HEK293 (cell line): ENCODE results near the gene SH3RF1.
A peak's percentile ranks its signal among the peaks of the same experiment; 100 is the strongest.

Source experiments
- CTCF ChIA-PET: fragments of 350-600 bp; formaldehyde crosslinking; extraction: SDS; loops from one replicate; lab custom pipeline; 2021; ENCODE audit warnings: antibody characterized with exemption; lab: Yijun Ruan, JAX
- POLR2A ChIA-PET: fragments of 300-600 bp; formaldehyde crosslinking; extraction: SDS; loops from one replicate; lab custom pipeline; 2020; ENCODE audit warnings: antibody characterized with exemption, inconsistent platforms; lab: Yijun Ruan, JAX
- H3K27ac ChIP-seq: fragments of 200-500 bp; sonication (Bioruptor generic); 2 replicates; pipeline ENCODE4 v1.5.1; 2014; ENCODE audit warnings: low read depth, low read length, control low read depth, inconsistent platforms; ENCODE audit errors: extremely low read depth
- H3K36me3 ChIP-seq, 2 experiments: fragments of 200-500 bp in 1 of 2; sonication (Bioruptor generic) in 1 of 2; 1 replicate in 1 of 2; 2 replicates in 1 of 2; pipeline ENCODE4 v1.5.1; 2014 to 2017; ENCODE audit warnings: inconsistent platforms in 2 of 2, low read length in 2 of 2; ENCODE audit not compliant: control insufficient read depth in 2 of 2, insufficient read depth in 1 of 2
- H3K4me1 ChIP-seq: fragments of 200-500 bp; sonication (Bioruptor generic); 2 replicates; pipeline ENCODE4 v1.5.1; 2014; ENCODE audit warnings: mild to moderate bottlenecking, low read length, inconsistent platforms; ENCODE audit not compliant: control insufficient read depth, insufficient read depth
- H3K4me3 ChIP-seq: 2 replicates; pipeline ENCODE4 v1.5.1; 2011; ENCODE audit warnings: low read depth, mild to moderate bottlenecking, control low read depth, low read length, moderate library complexity
- H3K9me3 ChIP-seq: fragments of 200-500 bp; sonication (Bioruptor generic); 2 replicates; pipeline ENCODE4 v1.5.1; 2014; ENCODE audit warnings: low read depth, low read length, inconsistent platforms; ENCODE audit not compliant: control insufficient read depth, insufficient read depth
- HOXC10 ChIP-seq: sonication (generic); formaldehyde crosslinking; IDR thresholded peaks from 2 replicates; pipeline ENCODE4 v1.8.1; 2023; ENCODE audit warnings: mild to moderate bottlenecking, missing genetic modification reagents
- SP7 ChIP-seq: fragments of 450-650 bp; formaldehyde crosslinking; IDR thresholded peaks from 2 replicates; pipeline ENCODE4 v1.5.1; 2016; ENCODE audit warnings: missing biosample characterization, missing genetic modification characterization
- ZBTB20 ChIP-seq: fragments of 450-650 bp; formaldehyde crosslinking; IDR thresholded peaks from 2 replicates; pipeline ENCODE4 v1.5.1; 2016; ENCODE audit warnings: missing biosample characterization, missing genetic modification characterization
- ZBTB48 ChIP-seq: fragments of 450-650 bp; formaldehyde crosslinking; IDR thresholded peaks from 2 replicates; pipeline ENCODE4 v1.5.1; 2016; ENCODE audit warnings: missing biosample characterization, missing genetic modification characterization
- ZNF132 ChIP-seq: fragments of 450-650 bp; formaldehyde crosslinking; IDR thresholded peaks from 2 replicates; pipeline ENCODE4 v1.5.1; 2017; ENCODE audit warnings: missing biosample characterization, missing genetic modification characterization, borderline replicate concordance
- ZNF274 ChIP-seq, 2 experiments: fragments of 200-500 bp in 1 of 2; fragments of 450-650 bp in 1 of 2; sonication (Bioruptor generic) in 1 of 2; formaldehyde crosslinking in 1 of 2; IDR thresholded peaks; 2 replicates each; pipeline versions ENCODE4 v1.5.1 to v1.6.1; 2014 to 2016; ENCODE audit warnings: borderline replicate concordance in 1 of 2, inconsistent platforms in 1 of 2, low read length in 1 of 2, missing biosample characterization in 1 of 2, missing genetic modification characterization in 1 of 2
- ZNF621 ChIP-seq: fragments of 450-650 bp; formaldehyde crosslinking; IDR thresholded peaks from 2 replicates; pipeline ENCODE4 v1.5.1; 2017; ENCODE audit warnings: missing biosample characterization, missing genetic modification characterization
- ZNF623 ChIP-seq: fragments of 450-650 bp; formaldehyde crosslinking; IDR thresholded peaks from 2 replicates; pipeline ENCODE4 v1.5.1; 2016; ENCODE audit warnings: missing biosample characterization, missing genetic modification characterization
- ZNF664 ChIP-seq: fragments of 450-650 bp; formaldehyde crosslinking; IDR thresholded peaks from 2 replicates; pipeline ENCODE4 v1.5.1; 2016; ENCODE audit warnings: missing biosample characterization, missing genetic modification characterization
- TF ChIP-seq, protein P1 (sequence below): fragments of 450-650 bp; formaldehyde crosslinking; IDR thresholded peaks from 2 replicates; pipeline ENCODE4 v1.5.1; 2017; ENCODE audit warnings: missing biosample characterization, missing genetic modification characterization
- TF ChIP-seq, protein P2 (sequence below): fragments of 450-650 bp; formaldehyde crosslinking; IDR thresholded peaks from 2 replicates; pipeline ENCODE4 v1.5.1; 2017; ENCODE audit warnings: missing biosample characterization, missing genetic modification characterization
- TF ChIP-seq, protein P3 (sequence below): fragments of 450-650 bp; formaldehyde crosslinking; IDR thresholded peaks from 2 replicates; pipeline ENCODE4 v1.5.1; 2016; ENCODE audit warnings: missing biosample characterization, missing genetic modification characterization
- TF ChIP-seq, protein P4 (sequence below): fragments of 450-650 bp; formaldehyde crosslinking; IDR thresholded peaks from 2 replicates; pipeline ENCODE4 v1.5.1; 2017; ENCODE audit warnings: missing biosample characterization, missing genetic modification characterization
- TF ChIP-seq, protein P5 (sequence below): fragments of 450-650 bp; formaldehyde crosslinking; conservative IDR thresholded peaks from 2 replicates; pipeline ENCODE4 v1.5.1; 2016; ENCODE audit warnings: low read depth, missing biosample characterization, missing genetic modification characterization
- TF ChIP-seq, protein P6 (sequence below): fragments of 450-650 bp; formaldehyde crosslinking; IDR thresholded peaks from 2 replicates; pipeline ENCODE4 v1.5.1; 2016; ENCODE audit warnings: missing biosample characterization, missing genetic modification characterization

Gene SH3RF1

DNA sequence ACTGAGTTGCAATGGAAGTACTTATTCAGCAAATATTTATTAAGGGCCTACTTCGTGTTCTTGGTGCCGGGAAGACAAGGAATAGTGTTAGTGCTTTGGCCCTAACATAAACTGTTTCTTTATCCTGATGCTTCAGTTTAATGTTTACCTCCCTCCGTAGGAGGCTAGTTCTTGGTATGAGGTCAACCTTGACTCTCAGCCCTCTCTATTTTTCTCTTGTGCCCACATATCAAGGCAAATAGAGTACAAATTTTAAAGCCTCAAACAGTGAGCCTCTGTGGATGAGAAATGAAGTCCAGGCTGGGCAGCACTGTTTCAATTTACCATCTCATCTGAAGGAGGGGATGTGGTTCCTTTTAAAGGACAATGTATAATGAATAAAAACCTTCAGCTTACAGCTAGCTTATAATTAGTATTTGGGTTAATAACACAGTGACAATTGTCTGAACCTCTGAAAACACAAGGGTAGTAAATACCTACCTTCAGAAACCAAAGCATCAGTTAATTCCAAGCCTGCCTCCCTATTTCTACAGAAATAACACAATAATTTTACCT lies 68.5 kb downstream of the SH3RF1 start:
- Histone ChIP-seq H3K36me3 (no peaks in the 10 kb centered on the region), H3K9me3 (no peaks in the 10 kb centered on the region), H3K4me3 (no peak overlapping the region), H3K4me1 (peaks cover 28% of the 10 kb centered on the region), H3K27ac (no peak overlapping the region)
- ChIA-PET CTCF (interaction anchor here (0.6 to 0.7 kb wide), 2 partner anchors 344 to 1967 kb away, joined by 3 to 4 read pairs; no protein-coding TSS in a partner anchor), POLR2A (interaction anchor here (1.5 kb wide), 1 partner anchor 53 kb away, joined by 3 read pairs; no protein-coding TSS in a partner anchor)
- TF ChIP-seq ZNF274 (IDR thresholded peaks at IDR 0.05; ENCODE audit: low read length) = no peak
- TF ChIP-seq ZNF274 (tag by site-specific recombination; IDR thresholded peaks at IDR 0.05; ENCODE audit: borderline replicate concordance) = no peak
- TF ChIP-seq SP7 (tag by site-specific recombination) = peak; percentile 52

DNA sequence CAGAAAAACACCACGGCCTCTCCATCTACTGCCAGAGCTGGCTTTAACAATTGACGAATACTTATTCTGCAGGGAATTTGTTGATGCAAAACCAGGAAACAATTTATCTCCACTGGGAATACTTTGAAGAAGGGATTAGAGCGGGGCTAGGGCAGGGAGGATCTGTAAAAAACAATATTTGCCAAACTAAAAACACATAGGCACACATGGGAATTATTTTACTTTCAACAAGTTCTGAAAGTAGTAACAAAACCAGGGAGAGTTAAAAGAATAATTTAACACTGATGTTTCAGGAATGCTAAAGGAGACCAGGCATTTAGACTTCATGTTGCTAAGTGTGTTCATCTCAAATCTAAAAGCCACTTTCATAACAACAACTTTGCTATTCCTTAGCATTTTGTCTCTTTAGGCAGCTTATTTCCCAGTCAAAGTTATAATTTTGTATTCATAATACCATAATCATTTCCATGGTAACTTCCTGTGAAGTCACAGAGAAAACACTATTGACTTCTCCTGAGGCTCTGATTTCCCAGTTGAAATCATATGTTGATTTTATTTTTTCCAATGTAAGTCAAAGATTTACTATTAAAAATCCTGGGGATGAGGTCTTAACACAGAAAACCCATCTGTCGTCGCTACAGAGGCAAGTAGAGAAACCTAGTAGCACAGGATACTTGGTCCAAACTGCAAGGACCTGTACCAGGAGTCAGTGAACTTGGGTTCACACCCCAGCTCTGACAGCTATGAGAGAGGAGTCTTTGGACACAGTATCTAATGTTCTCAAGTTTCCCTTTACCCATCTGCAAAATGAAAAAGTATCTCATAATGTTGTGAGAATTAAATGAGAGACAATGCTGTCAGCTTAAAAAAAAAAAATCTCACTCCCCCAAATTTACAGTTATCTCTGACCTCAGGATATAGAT lies 69.3 kb downstream of the SH3RF1 start:
- peaks cover 28% of the 10 kb centered on the region for H3K4me1 ChIP-seq
- H3K27ac ChIP-seq = no peak overlapping the region
- ChIA-PET POLR2A (no interaction called here), CTCF (interaction anchor here (0.7 kb wide), 1 partner anchor 1967 kb away, joined by 3 read pairs; no protein-coding TSS in a partner anchor)
- H3K36me3 ChIP-seq = no peaks in the 10 kb centered on the region
- H3K9me3 ChIP-seq = no peaks in the 10 kb centered on the region
- TF ChIP-seq ZNF132 (tag by site-specific recombination) (no peak), ZNF623 (tag by site-specific recombination) (no peak), HOXC10 (CRISPR knock-in tag) (no peak), ZNF621 (tag by site-specific recombination) (no peak), ZNF664 (peak; percentile 34; the same call in 1 of the 2 replicates), ZBTB48 (no peak), ZBTB20 (tag by site-specific recombination) (no peak)
- TF ChIP-seq, protein P1, sequence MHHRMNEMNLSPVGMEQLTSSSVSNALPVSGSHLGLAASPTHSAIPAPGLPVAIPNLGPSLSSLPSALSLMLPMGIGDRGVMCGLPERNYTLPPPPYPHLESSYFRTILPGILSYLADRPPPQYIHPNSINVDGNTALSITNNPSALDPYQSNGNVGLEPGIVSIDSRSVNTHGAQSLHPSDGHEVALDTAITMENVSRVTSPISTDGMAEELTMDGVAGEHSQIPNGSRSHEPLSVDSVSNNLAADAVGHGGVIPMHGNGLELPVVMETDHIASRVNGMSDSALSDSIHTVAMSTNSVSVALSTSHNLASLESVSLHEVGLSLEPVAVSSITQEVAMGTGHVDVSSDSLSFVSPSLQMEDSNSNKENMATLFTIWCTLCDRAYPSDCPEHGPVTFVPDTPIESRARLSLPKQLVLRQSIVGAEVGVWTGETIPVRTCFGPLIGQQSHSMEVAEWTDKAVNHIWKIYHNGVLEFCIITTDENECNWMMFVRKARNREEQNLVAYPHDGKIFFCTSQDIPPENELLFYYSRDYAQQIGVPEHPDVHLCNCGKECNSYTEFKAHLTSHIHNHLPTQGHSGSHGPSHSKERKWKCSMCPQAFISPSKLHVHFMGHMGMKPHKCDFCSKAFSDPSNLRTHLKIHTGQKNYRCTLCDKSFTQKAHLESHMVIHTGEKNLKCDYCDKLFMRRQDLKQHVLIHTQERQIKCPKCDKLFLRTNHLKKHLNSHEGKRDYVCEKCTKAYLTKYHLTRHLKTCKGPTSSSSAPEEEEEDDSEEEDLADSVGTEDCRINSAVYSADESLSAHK (tag by site-specific recombination) = no peak
- TF ChIP-seq, protein P2, sequence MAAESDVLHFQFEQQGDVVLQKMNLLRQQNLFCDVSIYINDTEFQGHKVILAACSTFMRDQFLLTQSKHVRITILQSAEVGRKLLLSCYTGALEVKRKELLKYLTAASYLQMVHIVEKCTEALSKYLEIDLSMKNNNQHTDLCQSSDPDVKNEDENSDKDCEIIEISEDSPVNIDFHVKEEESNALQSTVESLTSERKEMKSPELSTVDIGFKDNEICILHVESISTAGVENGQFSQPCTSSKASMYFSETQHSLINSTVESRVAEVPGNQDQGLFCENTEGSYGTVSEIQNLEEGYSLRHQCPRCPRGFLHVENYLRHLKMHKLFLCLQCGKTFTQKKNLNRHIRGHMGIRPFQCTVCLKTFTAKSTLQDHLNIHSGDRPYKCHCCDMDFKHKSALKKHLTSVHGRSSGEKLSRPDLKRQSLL (tag by site-specific recombination) = no peak
- TF ChIP-seq, protein P3, sequence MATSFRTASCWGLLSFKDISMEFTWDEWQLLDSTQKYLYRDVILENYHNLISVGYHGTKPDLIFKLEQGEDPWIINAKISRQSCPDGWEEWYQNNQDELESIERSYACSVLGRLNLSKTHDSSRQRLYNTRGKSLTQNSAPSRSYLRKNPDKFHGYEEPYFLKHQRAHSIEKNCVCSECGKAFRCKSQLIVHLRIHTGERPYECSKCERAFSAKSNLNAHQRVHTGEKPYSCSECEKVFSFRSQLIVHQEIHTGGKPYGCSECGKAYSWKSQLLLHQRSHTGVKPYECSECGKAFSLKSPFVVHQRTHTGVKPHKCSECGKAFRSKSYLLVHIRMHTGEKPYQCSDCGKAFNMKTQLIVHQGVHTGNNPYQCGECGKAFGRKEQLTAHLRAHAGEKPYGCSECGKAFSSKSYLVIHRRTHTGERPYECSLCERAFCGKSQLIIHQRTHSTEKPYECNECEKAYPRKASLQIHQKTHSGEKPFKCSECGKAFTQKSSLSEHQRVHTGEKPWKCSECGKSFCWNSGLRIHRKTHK = no peak
- TF ChIP-seq, protein P4, sequence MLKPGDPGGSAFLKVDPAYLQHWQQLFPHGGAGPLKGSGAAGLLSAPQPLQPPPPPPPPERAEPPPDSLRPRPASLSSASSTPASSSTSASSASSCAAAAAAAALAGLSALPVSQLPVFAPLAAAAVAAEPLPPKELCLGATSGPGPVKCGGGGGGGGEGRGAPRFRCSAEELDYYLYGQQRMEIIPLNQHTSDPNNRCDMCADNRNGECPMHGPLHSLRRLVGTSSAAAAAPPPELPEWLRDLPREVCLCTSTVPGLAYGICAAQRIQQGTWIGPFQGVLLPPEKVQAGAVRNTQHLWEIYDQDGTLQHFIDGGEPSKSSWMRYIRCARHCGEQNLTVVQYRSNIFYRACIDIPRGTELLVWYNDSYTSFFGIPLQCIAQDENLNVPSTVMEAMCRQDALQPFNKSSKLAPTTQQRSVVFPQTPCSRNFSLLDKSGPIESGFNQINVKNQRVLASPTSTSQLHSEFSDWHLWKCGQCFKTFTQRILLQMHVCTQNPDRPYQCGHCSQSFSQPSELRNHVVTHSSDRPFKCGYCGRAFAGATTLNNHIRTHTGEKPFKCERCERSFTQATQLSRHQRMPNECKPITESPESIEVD = peak; percentile 76
- TF ChIP-seq, protein P5, sequence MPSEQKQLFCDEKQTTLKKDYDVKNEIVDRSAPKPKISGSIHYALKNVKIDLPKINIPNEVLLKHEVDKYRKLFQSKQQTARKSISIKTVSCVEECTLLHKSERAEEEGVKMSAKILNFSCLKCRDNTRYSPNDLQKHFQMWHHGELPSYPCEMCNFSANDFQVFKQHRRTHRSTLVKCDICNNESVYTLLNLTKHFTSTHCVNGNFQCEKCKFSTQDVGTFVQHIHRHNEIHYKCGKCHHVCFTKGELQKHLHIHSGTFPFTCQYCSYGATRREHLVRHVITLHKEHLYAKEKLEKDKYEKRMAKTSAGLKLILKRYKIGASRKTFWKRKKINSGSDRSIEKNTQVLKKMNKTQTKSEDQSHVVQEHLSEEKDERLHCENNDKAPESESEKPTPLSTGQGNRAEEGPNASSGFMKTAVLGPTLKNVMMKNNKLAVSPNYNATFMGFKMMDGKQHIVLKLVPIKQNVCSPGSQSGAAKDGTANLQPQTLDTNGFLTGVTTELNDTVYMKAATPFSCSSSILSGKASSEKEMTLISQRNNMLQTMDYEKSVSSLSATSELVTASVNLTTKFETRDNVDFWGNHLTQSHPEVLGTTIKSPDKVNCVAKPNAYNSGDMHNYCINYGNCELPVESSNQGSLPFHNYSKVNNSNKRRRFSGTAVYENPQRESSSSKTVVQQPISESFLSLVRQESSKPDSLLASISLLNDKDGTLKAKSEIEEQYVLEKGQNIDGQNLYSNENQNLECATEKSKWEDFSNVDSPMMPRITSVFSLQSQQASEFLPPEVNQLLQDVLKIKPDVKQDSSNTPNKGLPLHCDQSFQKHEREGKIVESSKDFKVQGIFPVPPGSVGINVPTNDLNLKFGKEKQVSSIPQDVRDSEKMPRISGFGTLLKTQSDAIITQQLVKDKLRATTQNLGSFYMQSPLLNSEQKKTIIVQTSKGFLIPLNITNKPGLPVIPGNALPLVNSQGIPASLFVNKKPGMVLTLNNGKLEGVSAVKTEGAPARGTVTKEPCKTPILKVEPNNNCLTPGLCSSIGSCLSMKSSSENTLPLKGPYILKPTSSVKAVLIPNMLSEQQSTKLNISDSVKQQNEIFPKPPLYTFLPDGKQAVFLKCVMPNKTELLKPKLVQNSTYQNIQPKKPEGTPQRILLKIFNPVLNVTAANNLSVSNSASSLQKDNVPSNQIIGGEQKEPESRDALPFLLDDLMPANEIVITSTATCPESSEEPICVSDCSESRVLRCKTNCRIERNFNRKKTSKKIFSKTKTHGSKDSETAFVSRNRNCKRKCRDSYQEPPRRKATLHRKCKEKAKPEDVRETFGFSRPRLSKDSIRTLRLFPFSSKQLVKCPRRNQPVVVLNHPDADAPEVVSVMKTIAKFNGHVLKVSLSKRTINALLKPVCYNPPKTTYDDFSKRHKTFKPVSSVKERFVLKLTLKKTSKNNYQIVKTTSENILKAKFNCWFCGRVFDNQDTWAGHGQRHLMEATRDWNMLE = no peak
- TF ChIP-seq, protein P6, sequence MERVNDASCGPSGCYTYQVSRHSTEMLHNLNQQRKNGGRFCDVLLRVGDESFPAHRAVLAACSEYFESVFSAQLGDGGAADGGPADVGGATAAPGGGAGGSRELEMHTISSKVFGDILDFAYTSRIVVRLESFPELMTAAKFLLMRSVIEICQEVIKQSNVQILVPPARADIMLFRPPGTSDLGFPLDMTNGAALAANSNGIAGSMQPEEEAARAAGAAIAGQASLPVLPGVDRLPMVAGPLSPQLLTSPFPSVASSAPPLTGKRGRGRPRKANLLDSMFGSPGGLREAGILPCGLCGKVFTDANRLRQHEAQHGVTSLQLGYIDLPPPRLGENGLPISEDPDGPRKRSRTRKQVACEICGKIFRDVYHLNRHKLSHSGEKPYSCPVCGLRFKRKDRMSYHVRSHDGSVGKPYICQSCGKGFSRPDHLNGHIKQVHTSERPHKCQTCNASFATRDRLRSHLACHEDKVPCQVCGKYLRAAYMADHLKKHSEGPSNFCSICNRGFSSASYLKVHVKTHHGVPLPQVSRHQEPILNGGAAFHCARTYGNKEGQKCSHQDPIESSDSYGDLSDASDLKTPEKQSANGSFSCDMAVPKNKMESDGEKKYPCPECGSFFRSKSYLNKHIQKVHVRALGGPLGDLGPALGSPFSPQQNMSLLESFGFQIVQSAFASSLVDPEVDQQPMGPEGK (tag by site-specific recombination) = no peak
- H3K4me3 ChIP-seq = no peak overlapping the region
